ENCODE data around the gene CAPZA2.
"Not testable (repeated sequence)": the region's sequence is repeated elsewhere in the genome, so short reads cannot be mapped to it uniquely, and the experiment has no call there.

Gene CAPZA2

DNA sequence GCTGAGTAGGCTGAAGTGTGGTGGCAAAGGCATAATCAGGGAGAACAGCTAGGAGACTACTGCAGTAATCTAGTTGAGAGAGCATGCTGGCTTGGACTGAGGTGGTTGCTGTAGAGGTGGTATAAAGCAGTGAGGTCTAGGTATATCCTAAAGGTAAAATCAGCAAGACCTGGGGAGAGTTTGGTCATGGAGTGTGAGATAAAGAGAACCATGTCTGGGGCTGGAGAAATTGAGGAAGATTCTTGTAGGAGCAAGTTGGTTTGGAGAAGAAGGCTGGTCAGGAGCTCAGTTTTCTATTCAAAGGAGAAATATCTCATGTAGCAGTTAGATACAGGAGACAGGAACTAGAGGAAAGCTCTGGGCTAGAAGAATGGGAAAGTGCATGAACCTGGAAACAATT, 58.0 kb downstream of the CAPZA2 start:
- no peak for DNase-seq (ENCODE audit: low spot score)

DNA sequence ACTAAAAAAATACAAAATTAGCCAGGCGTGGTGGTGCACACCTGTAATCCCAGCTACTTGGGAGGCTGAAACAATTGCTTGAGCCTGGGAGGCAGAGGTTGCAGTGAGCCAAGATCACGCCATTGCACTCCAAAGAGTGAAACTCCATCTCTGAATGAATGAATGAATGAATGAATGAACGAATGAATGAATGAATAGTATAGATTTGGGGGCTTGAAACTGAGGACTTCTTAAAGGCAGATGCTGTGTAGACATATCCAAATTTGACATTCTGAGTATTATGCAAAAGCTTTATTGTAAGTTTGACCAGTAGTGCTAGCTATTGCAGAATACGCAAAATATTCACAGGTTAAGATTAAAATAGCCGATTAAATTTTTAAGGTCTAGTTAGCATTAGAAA, 60.2 kb downstream of the CAPZA2 start:
- no peak for DNase-seq (ENCODE audit: low spot score)

DNA sequence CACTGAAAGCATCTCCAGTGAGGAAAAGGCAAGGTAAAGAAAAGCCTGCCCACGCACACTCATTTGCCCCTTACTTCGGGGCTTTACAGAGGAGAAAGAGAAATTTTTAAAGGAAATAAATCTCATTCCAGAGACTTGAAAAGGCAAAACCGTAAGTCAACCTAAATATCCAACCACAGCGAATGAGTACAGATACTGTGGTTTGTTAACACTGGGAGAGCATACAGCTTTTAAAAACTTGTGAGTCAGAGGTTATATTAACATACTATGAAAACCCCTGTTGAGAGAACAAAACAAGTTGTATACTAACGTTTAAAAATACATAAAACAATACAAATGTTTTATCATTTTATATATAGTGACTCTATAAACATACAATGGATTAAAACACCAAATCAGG, 62.4 kb downstream of the CAPZA2 start:
- no peak for DNase-seq (ENCODE audit: low spot score)

DNA sequence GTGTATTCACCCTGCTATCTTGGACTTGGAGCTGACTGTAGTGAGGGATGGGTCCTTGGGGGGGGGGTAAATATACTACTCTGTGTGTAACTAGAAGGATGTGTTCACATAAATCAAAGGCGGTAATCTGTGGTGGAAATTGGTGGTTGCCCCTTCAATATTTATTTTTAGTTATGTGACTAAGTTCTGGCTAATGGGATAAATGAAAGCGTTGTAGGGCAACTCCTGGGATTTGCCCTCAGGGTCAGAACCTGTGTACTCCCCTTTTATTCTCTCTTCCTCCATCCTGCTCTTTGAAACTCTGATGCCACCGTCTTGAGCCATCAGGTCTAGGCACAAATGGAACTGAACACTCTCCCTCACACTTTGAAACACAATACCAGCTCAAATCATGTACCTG, 66.6 kb downstream of the CAPZA2 start:
- DNase-seq (ENCODE audit: low spot score) = no peak

DNA sequence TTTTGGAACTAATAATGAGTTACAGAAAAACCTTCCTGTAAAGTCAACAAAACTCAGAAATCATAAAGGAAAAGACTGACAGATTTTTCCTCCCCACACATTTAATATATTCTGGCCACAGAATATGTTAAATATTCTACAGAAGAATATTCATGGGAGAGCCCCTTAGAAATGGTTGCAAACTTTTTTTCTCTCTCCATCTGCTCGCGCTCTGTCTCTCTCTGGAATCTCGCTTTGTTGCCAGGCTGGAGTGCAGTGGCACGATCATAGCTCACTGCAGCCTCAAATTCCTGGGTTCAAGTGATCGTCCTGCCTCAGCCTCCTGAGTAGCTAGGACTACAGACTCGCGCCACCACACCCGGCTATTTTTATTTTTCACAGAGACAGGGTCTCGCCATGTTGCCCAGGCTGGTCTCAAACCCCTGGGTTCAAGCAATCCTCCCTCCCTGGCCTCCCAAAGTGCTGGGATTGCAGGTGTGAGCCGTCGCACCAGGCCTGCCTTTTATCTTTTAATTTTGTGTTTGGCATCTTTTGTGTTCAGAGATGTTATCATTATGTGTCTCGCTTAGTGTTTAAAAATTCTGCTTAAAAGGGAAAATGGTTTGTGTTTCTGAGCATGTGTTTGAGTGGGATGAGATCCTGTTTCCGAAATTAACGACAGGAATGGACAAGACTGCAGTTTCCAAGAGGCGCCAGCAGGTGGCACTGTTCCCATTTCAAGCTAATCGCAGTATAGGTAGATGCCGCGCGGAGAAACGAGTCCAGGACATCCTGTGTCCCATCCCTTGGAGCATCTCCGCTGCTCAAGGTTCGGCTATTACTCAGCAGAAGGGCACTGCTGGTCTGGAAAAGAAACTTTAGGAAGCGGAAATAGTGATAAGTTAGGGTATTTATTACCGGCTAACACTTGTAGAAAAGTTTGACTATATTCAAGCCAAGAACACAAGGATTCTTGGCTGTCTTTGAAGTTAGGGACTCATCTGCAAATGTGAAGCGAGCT, 67.8 kb downstream of the CAPZA2 start:
- DNase-seq (ENCODE audit: low spot score) = peak; percentile 89

GRCh38 chr7:116932566-116932965, 70.2 kb downstream of the CAPZA2 start:
- no peak for DNase-seq (ENCODE audit: low spot score)

GRCh38 chr7:116933465-116933864, 71.1 kb downstream of the CAPZA2 start:
- DNase-seq (ENCODE audit: low spot score) = no peak

- DNase-seq (ENCODE audit: low spot score) = no peak
Measured at GRCh38 chr7:116934580-116934979, 72.2 kb downstream of the CAPZA2 start.

- not testable (repeated sequence) for DNase-seq (ENCODE audit: low spot score)
Measured at GRCh38 chr7:116936844-116937243, 74.5 kb downstream of the CAPZA2 start.

- DNase-seq (ENCODE audit: low spot score) = no peak
Measured at GRCh38 chr7:116938678-116939077, 76.3 kb downstream of the CAPZA2 start.

DNA sequence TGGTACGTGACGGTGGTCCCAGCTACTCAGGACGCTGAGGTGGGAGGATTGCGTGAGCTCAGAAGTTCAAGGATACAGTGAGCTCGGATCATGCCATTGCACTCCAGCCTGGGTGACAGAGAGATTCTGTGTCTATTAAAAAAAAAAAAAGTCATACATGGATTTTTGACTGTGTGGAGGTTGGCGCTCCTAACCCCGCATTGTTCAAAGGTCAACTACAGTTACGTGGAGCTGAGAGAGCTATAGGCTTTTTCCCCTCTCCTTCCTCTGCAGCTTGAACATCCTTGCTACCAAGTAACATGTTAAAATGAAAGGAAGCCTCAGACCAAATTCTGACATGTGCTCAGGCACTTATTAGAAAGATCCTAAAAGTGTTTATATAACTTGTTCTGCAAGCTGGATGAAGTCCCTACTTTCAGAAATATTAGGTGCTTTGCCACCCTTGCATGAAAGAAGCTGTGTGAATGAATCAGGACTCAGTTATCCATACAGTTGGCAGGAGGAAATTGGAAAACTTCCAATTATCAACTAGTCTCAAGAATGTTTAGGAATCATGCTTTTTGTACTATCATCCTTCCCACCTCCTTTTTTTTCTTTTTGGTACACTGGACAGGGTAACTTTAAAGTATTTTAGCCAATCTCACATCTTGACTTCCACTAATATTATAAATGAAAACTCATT, 78.4 kb downstream of the CAPZA2 start:
- no peak for DNase-seq (ENCODE audit: low spot score)

DNA sequence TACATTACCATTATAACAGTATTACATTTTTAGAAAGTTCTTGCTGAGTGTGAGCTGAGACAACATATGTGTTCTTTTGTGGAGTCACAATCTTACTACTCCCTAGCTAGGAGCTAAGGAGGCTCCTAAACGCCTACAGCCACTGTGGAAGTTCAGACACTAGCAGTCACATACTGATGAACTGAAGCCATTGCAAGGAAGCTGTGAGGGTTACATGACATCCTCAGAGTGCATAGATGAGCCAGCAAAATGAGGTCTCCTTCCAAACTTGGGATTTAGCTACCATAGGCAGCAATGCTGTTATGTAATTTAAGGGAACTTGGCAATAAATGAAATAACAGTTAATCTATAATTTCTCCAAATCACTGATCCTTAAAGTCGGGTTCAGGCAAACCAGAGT, 80.1 kb downstream of the CAPZA2 start:
- no peak for DNase-seq (ENCODE audit: low spot score)

- no peak for DNase-seq (ENCODE audit: low spot score)
Measured at GRCh38 chr7:116948934-116949333, 86.5 kb downstream of the CAPZA2 start.

GRCh38 chr7:116949941-116950801, 87.8 kb downstream of the CAPZA2 start:
- DNase-seq (ENCODE audit: low spot score) = no peak

DNA sequence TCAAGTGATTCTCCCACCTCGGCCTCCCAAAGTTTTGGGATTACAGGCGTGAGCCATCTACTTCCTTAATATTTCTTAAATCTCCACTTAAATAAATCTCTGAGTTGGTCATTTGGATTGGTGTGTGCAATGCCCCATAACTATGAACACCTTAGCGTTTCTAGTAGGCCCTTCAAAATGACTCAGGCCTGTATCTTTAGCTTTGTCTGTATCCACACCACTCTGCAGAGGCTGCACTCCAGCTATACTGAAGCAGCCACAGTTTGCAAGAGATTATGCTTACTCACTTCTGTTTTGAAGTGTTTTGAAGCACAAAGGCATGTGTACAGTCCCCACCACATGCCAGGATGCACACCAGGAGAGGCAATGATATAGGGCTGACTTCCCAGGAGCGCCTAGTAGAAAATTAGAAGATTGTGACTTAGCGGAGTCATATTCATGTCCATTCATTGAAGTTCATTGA, 88.5 kb downstream of the CAPZA2 start:
- DNase-seq (ENCODE audit: low spot score) = no peak

DNA sequence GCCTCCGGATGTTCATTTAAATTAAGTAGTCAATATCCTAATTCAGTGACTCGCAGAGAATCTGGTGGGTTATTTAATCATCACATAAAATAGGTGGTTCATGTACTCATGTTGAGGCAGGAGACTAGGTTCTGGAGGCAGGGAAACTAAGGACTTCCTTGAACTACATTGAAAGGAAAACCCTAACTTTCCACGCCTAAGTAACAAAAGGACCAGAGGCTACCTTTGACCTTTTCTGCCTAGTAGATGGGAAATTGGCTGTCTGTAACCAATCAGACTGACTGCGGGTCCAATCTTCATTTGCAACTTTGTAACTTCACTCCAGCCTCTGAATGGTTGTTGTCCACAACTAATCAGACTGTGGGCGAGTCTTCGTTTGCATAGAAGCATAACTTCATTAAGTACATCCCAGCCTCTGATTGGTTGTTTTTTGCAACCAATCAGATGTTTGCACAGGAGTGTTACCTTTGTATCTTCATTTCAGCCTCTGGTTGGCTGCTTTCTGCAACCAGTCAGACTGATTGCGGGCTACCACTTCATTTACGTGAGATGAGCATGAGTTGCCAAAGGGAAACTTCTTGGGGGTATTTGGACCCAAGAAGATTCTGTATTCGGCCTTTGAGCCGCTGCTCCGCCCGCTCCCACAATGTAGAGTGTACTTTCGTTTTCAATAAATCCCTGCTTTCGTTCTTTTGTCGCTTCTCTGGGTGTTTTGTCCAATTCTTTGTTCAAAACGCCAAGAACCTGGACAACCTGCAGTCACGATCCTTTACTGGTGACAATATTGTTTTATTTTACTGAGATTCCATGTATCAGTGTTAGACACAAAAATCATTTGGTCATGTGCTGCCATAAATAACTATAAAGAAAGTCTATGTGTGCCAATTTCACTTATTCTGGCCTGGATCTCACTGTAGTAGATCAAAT, 89.2 kb downstream of the CAPZA2 start:
- DNase-seq (ENCODE audit: low spot score) = no peak

- peak; percentile 45 for DNase-seq (ENCODE audit: low spot score)
Measured at GRCh38 chr7:116952635-116953371, 90.4 kb downstream of the CAPZA2 start.

- peak; percentile 57 for DNase-seq (ENCODE audit: low spot score)
Measured at GRCh38 chr7:116953372-116953905, 91.1 kb downstream of the CAPZA2 start, which contains the start of gene ST7. Gene ST7 (plus strand): TSS chr7:116953501. CDS start chr7:116953541, 40 bp downstream.

DNA sequence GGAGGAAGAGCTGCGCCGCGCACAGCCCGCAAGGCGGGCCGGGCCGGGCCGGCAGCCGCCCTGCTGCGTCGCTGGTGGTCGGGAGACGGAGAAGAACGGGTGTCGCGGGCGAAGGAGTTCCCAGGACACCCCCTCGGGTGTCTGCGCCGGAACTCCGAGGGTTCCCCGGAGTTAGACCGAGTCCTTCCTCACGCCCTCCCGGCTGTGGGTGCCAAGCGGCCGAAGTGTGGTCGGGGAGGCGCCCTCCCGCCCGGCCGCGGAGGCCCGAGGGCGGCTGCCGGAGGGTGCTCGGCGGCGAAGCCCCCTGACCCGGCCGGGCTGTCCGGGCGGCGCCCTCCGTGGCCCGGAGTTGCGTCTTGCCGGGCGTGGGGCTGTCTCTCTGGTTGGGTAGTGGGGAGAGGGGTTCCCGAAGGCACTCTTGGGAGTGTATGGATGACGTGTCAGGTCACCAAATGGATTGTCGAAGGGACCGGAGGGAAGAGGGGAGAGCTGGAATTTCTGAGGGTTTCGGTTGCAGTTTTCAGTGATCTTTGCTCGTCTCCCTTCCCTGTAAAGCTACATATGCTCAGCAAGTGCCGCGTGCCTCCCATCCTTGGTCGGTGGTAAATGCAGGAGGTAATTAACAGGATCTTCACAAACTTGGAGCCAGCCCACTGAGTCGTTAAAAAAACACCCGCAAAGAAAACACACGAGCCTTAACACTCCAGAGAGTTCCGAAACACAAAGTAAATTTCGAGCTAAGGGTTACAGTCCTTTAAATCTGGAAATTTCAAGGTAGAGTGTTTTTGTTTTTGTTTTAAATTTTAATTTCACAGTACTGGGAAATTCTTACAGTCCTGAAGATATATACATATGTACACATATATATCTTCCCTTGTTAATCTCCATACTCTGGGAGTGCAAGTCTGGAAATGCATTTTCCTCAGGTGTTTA, 91.8 kb downstream of the CAPZA2 start:
- DNase-seq (ENCODE audit: low spot score) = peak; percentile 69
